Progenitor cell of endocrine pancreas (in vitro differentiated cells): ENCODE results near the gene CCL27. TPM values are rescaled to one million over a fixed set of nuclear protein-coding genes. Genes with fewer than 3 reads are reported as not detected.

Experiments used
- DNase-seq: peaks from one replicate; pipeline ENCODE4 v3.0.0; 2021; ENCODE audit warnings: low spot score; ENCODE audit not compliant: unreplicated experiment
- H3K27ac Mint-ChIP-seq: 2 replicates; pipeline ENCODE4 v1.8.0; 2021; ENCODE audit warnings: mild to moderate bottlenecking, moderate library complexity, mixed read lengths
- H3K27me3 Mint-ChIP-seq: 2 replicates; pipeline ENCODE4 v1.8.0; 2021; ENCODE audit warnings: mixed read lengths
- H3K36me3 Mint-ChIP-seq: 2 replicates; pipeline ENCODE4 v1.8.0; 2022; ENCODE audit warnings: mixed read lengths; ENCODE audit not compliant: insufficient read depth
- H3K4me1 Mint-ChIP-seq: 2 replicates; pipeline ENCODE4 v1.8.0; 2021; ENCODE audit warnings: low read depth, mixed read lengths
- H3K4me3 Mint-ChIP-seq: 2 replicates; pipeline ENCODE4 v1.8.0; 2021; ENCODE audit warnings: low read depth, mild to moderate bottlenecking, moderate library complexity, mixed read lengths
- H3K9me3 Mint-ChIP-seq: 2 replicates; pipeline ENCODE4 v1.8.0; 2021; ENCODE audit warnings: low read depth, mixed read lengths
- total RNA-seq: library from RNA; stranded (reverse); gene quantifications from 2 replicates; pipeline ENCODE4 v1.2.1, GENCODE V29; 2021
- TF ChIP-seq, protein P1 (sequence below): fragments of 200-600 bp; sonication (generic); IDR thresholded peaks from one replicate; pipeline ENCODE4 v1.5.0; 2021; ENCODE audit warnings: antibody characterized with exemption, mild to moderate bottlenecking; ENCODE audit not compliant: unreplicated experiment

Gene CCL27
- total RNA-seq, 1 donor from 2014 or later, result 0.67 TPM

DNA sequence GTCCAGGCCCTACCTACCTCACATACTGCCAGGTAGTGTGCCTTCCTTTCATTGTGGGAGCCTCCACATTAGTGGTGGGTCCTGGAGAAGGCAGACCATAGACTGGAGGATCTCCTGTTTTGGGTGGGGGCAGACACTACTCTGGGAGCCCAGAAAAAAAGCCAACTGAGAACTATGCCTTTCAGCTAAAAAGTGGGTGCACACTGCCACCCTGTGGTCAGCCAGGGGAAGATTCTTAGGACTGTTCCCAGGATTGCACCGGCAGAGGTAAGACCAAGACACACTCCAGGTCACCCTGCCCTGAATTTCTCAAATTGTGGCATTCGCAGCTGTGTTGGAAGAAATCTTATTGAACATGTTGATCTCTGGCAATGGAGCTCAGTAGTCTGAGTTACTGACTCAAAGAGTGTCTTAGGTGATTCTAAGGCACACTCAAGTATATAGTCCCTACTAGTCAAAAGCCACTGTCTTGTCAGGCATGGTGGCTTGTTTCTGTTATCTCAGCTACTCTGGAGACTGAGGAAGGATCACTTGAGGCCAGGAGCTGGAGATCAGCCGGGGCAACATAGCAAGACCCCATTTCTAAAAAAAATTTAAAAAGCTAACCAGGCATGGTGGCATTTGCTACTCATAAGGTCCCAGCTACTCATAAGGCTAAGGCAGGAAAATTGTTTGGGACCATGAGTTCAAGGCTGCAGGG, 28.5 kb downstream of the CCL27 start:
- peaks cover 5% of the 10 kb centered on the region for H3K36me3 Mint-ChIP-seq
- peaks cover 22% of the 10 kb centered on the region for H3K27me3 Mint-ChIP-seq

DNA sequence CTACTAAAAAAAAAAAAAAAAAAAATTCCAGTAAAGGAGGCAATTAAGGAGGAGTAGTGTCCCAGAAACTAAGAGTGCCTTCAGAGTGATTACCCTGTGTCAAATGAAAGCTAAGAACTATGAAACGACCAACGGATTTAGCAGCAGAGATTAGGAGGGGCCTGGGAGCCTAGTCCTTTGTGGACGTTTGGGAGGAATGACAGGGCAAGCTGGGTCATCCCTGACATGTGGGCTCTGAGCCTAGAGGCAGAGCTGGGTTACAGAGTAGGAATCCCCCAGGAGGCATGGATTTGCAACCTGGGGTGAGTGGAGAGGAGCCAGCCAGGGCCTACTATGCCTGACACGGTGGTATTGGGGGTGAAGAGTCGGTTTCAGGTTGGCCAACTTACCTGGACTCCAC, 29.3 kb downstream of the CCL27 start:
- Mint-ChIP-seq H3K4me1 (peaks cover 25% of the 10 kb centered on the region), H3K27ac (no peak overlapping the region), H3K9me3 (no peaks in the 10 kb centered on the region), H3K27me3 (peaks cover 27% of the 10 kb centered on the region), H3K4me3 (no peak overlapping the region), H3K36me3 (peaks cover 5% of the 10 kb centered on the region)
- TF ChIP-seq, protein P1, sequence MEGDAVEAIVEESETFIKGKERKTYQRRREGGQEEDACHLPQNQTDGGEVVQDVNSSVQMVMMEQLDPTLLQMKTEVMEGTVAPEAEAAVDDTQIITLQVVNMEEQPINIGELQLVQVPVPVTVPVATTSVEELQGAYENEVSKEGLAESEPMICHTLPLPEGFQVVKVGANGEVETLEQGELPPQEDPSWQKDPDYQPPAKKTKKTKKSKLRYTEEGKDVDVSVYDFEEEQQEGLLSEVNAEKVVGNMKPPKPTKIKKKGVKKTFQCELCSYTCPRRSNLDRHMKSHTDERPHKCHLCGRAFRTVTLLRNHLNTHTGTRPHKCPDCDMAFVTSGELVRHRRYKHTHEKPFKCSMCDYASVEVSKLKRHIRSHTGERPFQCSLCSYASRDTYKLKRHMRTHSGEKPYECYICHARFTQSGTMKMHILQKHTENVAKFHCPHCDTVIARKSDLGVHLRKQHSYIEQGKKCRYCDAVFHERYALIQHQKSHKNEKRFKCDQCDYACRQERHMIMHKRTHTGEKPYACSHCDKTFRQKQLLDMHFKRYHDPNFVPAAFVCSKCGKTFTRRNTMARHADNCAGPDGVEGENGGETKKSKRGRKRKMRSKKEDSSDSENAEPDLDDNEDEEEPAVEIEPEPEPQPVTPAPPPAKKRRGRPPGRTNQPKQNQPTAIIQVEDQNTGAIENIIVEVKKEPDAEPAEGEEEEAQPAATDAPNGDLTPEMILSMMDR, result no peak
- no peak for DNase-seq

More for the DNA sequence above, 28.5 kb downstream of the CCL27 start:
- no peaks in the 10 kb centered on the region for H3K9me3 Mint-ChIP-seq
- DNase-seq, result peak; percentile 57
- no peak overlapping the region for H3K27ac Mint-ChIP-seq
- H3K4me1 Mint-ChIP-seq, result peaks cover 22% of the 10 kb centered on the region
- TF ChIP-seq, protein P1, result peak; percentile 91
- peak overlapping the region; percentile 40 for H3K4me3 Mint-ChIP-seq

- Mint-ChIP-seq H3K27me3 (peaks cover 37% of the 10 kb centered on the region), H3K4me1 (peaks cover 30% of the 10 kb centered on the region), H3K36me3 (peaks cover 5% of the 10 kb centered on the region), H3K9me3 (no peaks in the 10 kb centered on the region), H3K27ac (peak overlapping the region; percentile 83), H3K4me3 (peak overlapping the region; percentile 48)
- TF ChIP-seq, protein P1, result no peak
- no peak for DNase-seq
Observed at GRCh38 chr9:34630402-34631154, 31.9 kb downstream of the CCL27 start.

DNA sequence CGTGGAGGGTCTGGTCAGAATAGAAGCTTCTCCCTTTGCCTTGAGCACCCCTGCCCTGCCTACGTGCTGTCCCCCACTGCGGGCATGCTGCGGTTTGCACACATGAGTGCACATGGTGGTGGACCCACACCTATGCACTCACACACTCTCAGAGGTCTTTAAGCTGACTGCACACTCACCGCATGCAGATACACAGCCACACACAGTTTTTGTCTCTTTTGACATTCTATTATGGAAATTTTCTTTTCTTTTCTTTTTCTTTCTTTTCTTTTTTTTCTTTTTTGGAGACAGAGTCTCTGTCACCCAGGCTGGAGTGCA, 33.0 kb downstream of the CCL27 start:
- no peak for DNase-seq
- Mint-ChIP-seq H3K36me3 (peaks cover 1% of the 10 kb centered on the region), H3K9me3 (no peaks in the 10 kb centered on the region), H3K27me3 (peaks cover 37% of the 10 kb centered on the region), H3K4me3 (peak overlapping the region; percentile 75), H3K4me1 (peaks cover 33% of the 10 kb centered on the region), H3K27ac (no peak overlapping the region)
- TF ChIP-seq, protein P1, result no peak

DNA sequence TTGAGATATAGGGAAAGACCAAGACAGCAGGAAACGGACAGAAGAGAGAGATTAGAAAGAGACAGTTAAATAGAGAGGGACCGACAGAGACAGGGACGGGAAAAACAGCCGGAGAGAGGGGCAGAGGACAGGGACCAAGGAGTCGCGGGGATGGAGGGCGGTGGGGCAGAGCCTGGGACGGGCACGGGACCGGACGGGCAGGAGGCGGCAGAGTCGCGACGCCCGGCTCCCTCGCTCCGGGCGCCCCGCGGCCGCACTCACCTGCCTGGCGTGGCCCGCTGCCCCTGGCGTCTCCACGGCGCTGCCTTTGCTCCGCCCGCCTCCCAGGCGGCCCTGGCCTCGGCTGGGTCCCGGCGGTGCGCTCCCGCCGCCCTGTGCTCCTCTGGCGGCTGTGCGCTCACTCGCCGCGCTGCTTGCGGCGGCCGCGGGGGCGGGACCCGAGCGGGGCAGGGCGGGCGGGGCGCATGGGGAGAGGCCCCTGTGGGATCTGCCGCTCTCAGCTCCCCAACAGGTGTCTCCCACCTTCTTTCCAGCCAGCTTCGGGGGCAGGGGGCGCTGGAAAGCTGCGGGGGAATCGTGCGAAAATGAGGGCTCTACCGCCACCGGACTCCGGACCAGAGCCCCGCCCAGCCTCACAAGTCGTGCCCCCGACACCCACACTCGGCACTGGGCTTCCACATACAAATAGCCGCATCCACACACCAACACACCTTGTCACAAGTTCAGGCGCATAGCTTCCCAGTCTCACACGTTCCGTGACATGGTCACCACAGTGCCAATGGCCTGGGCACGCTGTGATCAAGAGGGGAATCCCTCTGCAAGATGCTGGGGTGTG, 33.6 kb downstream of the CCL27 start, which contains the start of gene ARID3C:
TSS of gene ARID3C (minus strand) at position 411 of the 835 bp plus-strand sequence. CDS start 1,052 bp downstream, outside the sequence.
- H3K27ac Mint-ChIP-seq, result peak within 1 kb of the TSS; percentile 75
- DNase-seq, result peak; percentile 50
- peaks cover 37% of the 10 kb centered on the region for H3K27me3 Mint-ChIP-seq

More for the DNA sequence above, 33.6 kb downstream of the CCL27 start, which contains the start of gene ARID3C:
- no peaks in the 10 kb centered on the region for H3K9me3 Mint-ChIP-seq
- peaks cover under 1% of the 10 kb centered on the region for H3K36me3 Mint-ChIP-seq
- TF ChIP-seq, protein P1, result no peak
- peaks cover 34% of the 10 kb centered on the region for H3K4me1 Mint-ChIP-seq
- peak within 1 kb of the TSS; percentile 77 for H3K4me3 Mint-ChIP-seq
